ENCODE results near the gene CTNNBL1.

- TF ChIP-seq CTCF (IDR thresholded peaks at IDR 0.05) (no peak), POLR2A (IDR thresholded peaks at IDR 0.05) (no peak)
Observed at GRCh38 chr20:37911838-37912281, 218.0 kb downstream of the CTNNBL1 start.
